K562 (cell line): Measurements from ENCODE around the gene TUT7. TPM values are rescaled to one million over a fixed set of nuclear protein-coding genes. Genes with fewer than 3 reads are reported as not detected.

ENCODE experiments used
- ATAC-seq: fragments of 200-7000 bp; cut with Tn5 transposase; 3 replicates; pipeline ENCODE4 v1.9.1; 2020; ENCODE audit warnings: moderate library complexity
- BruUV-seq: library from RNA; stranded (reverse); fragments of 400-500 nt; replicated peaks from 2 replicates; lab custom pipeline; 2021; lab: Mats Ljungman, UMichigan
- CTCF ChIA-PET: fragments of 300-600 bp; formaldehyde crosslinking; extraction: SDS; loops from one replicate; lab custom pipeline; 2021; ENCODE audit warnings: low intra/inter-chr PET ratio; lab: Yijun Ruan, JAX
- POLR2A ChIA-PET: fragments of 300-600, 350-650 bp; sonication (Branson Sonifier 250); formaldehyde crosslinking; extraction: SDS; loops from one replicate; lab custom pipeline; 2021; ENCODE audit warnings: antibody characterized with exemption, inconsistent platforms; lab: Yijun Ruan, JAX
- DNase-seq, 4 experiments: peaks; one replicate each; pipeline versions ENCODE4 v3.0.0 to v3.0.0-alpha.2; 2011 to 2018; ENCODE audit warnings: low spot score in 3 of 4, mixed read lengths in 3 of 4; ENCODE audit errors: extremely low read depth in 1 of 4
- FAIRE-seq: peaks from 2 replicates; lab custom pipeline; 2011; peaks lifted over from hg19 to GRCh38; lab: Jason Lieb, UNC
- H2AFZ ChIP-seq: 2 replicates; pipeline ENCODE4 v1.6.0; 2011; ENCODE audit warnings: low read depth, low read length, control low read depth, inconsistent platforms
- H3K27ac ChIP-seq: fragments of 200-600 bp; 3 replicates; pipeline ENCODE4 v1.8.0; 2011; ENCODE audit warnings: low read depth, mild to moderate bottlenecking, control low read depth, inconsistent platforms, low read length, moderate library complexity, mixed read lengths; ENCODE audit errors: extremely low read depth
- H3K27me3 ChIP-seq, 2 experiments: fragments of 300-600 bp in 1 of 2; 2 replicates in 1 of 2; 3 replicates in 1 of 2; pipeline versions ENCODE4 v1.6.0 to v1.8.0; 2011; ENCODE audit warnings: inconsistent platforms in 2 of 2, low read length in 2 of 2, mild to moderate bottlenecking in 1 of 2, mixed read lengths in 1 of 2, moderate library complexity in 1 of 2; ENCODE audit not compliant: control insufficient read depth in 2 of 2, insufficient read depth in 2 of 2
- H3K36me3 ChIP-seq: fragments of 300-600 bp; 3 replicates; pipeline ENCODE4 v1.8.0; 2011; ENCODE audit warnings: mild to moderate bottlenecking, low read length, inconsistent platforms; ENCODE audit not compliant: control insufficient read depth, insufficient read depth
- H3K4me1 ChIP-seq, 2 experiments: fragments of 200-600 bp in 1 of 2; replicated peaks in 1 of 2; 2 replicates in 1 of 2; 3 replicates in 1 of 2; pipeline versions ENCODE4 v1.5.1 to v1.8.0; 2011; ENCODE audit warnings: inconsistent platforms in 2 of 2, low read length in 2 of 2, mild to moderate bottlenecking in 1 of 2, mixed read lengths in 1 of 2, moderate library complexity in 1 of 2; ENCODE audit not compliant: control insufficient read depth in 2 of 2, insufficient read depth in 2 of 2
- H3K4me2 ChIP-seq: 2 replicates; pipeline ENCODE4 v1.6.1; 2011; ENCODE audit warnings: low read length, control low read depth, inconsistent platforms, mixed read lengths; ENCODE audit not compliant: insufficient read depth
- H3K4me3 ChIP-seq: fragments of 200-600 bp; sonication (generic), shearing (Covaris generic); 2 replicates; pipeline ENCODE4 v1.5.1; 2016; ENCODE audit warnings: control low read depth, inconsistent platforms
- H3K79me2 ChIP-seq: fragments of 200-600 bp; 3 replicates; pipeline ENCODE4 v1.8.0; 2011; ENCODE audit warnings: low read length, inconsistent platforms; ENCODE audit not compliant: control insufficient read depth, insufficient read depth
- H3K9ac ChIP-seq, 2 experiments: 2 replicates each; pipeline versions ENCODE4 v1.6.0 to v1.6.1; 2011; ENCODE audit warnings: low read depth in 2 of 2, low read length in 2 of 2, control low read depth in 1 of 2, inconsistent platforms in 1 of 2, mild to moderate bottlenecking in 1 of 2, mixed read lengths in 1 of 2; ENCODE audit not compliant: insufficient read depth in 1 of 2
- H3K9me1 ChIP-seq: one replicate; pipeline ENCODE4 v1.6.0; 2011; ENCODE audit warnings: inconsistent platforms, mild to moderate bottlenecking, low read length, moderate library complexity; ENCODE audit not compliant: control insufficient read depth, insufficient read depth
- H3K9me3 ChIP-seq: replicated peaks from 2 replicates; pipeline ENCODE4 v1.5.1; 2011; ENCODE audit warnings: low read depth, low read length, inconsistent platforms; ENCODE audit not compliant: control insufficient read depth, insufficient read depth
- H4K20me1 ChIP-seq: replicated peaks from 2 replicates; pipeline ENCODE4 v1.6.1; 2011; ENCODE audit warnings: low read length, inconsistent platforms, mixed read lengths; ENCODE audit not compliant: control insufficient read depth, insufficient read depth
- ERF ChIP-seq: fragments of 450-650 bp; formaldehyde crosslinking; IDR thresholded peaks from 2 replicates; pipeline ENCODE4 v1.4.0; 2020; ENCODE audit warnings: mild to moderate bottlenecking, mixed read lengths
- LARP7 ChIP-seq: fragments of 450-650 bp; IDR thresholded peaks from 2 replicates; pipeline ENCODE4 v1.6.1; 2016
- MTF1 ChIP-seq: fragments of 250-450 bp; sonication (Bioruptor Pico); IDR thresholded peaks from 2 replicates; pipeline ENCODE4 v1.9.0; 2021; ENCODE audit warnings: moderate library complexity, mild to moderate bottlenecking, inconsistent platforms, borderline replicate concordance
- ZNF143 ChIP-seq: sonication (generic); formaldehyde crosslinking; IDR thresholded peaks from 2 replicates; pipeline ENCODE4 v1.9.0; 2022; ENCODE audit warnings: mild to moderate bottlenecking, missing genetic modification reagents
- ZNF57 ChIP-seq: fragments of 450-650 bp; formaldehyde crosslinking; IDR thresholded peaks from 2 replicates; pipeline ENCODE4 v1.4.0; 2020; ENCODE audit warnings: mild to moderate bottlenecking, moderate library complexity
- ZNF699 ChIP-seq: fragments of 250-450 bp; sonication (Bioruptor Pico); IDR thresholded peaks from 2 replicates; pipeline ENCODE4 v1.8.0; 2021; ENCODE audit warnings: mild to moderate bottlenecking, moderate library complexity; ENCODE audit not compliant: insufficient replicate concordance
- WGBS: fragments of 100-300 bp; shearing (Covaris generic); methylation state at CpG from one replicate; pipeline ENCODE4 v1.1.6; 2016; ENCODE audit warnings: low coverage, mixed read lengths; ENCODE audit not compliant: insufficient coverage; ENCODE audit errors: missing lambda C conversion rate; 5-methylcytosine and 5-hydroxymethylcytosine counted together
- in situ Hi-C: fragments of 300-500 bp; cut with MboI; formaldehyde crosslinking; loops from 4 replicates; pipeline ENCODE4 v1.15.0; 2018; ENCODE audit warnings: inconsistent platforms, mixed read lengths
- intact Hi-C: fragments of 100-400 bp; cut with micrococcal nuclease; formaldehyde crosslinking; loops from 2 replicates; pipeline ENCODE4 v1.14.2; 2022
- polyA plus RNA-seq, 8 experiments: library from polyadenylated mRNA; depleted of rRNA in 4 of 8; stranded (reverse) in 5 of 8; unstranded in 3 of 8; fragments of >200 nt; fragmentation: Nextera tagmentation in 2 of 8; fragmentation: Illumina TruSeq in 1 of 8; extraction: Ambion mirVana in 2 of 8; extraction: Trizol in 1 of 8; gene quantifications; 2 replicates each; pipeline versions ENCODE4 v1.2.1 to v1.2.3, GENCODE V29; 2011 to 2014; ENCODE audit warnings: inconsistent platforms in 1 of 8, missing spikeins in 1 of 8
- total RNA-seq, 7 experiments: library from RNA; depleted of rRNA in 6 of 7; stranded (reverse); fragments of >200 nt in 6 of 7; fragmentation: Illumina TruSeq in 2 of 7; extraction: Trizol in 2 of 7; gene quantifications; 2 replicates each; pipeline versions ENCODE4 v1.2.1 to v1.2.3, GENCODE V29; 2011 to 2021; ENCODE audit warnings: low replicate concordance in 1 of 7
- TF ChIP-seq, protein P1 (sequence below): sonication (generic); formaldehyde crosslinking; IDR thresholded peaks from 2 replicates; pipeline ENCODE4 v1.8.0; 2022; ENCODE audit warnings: mild to moderate bottlenecking, missing genetic modification reagents
- TF ChIP-seq, protein P2 (sequence below), 2 experiments: fragments of 450-650 bp; IDR thresholded peaks; 2 replicates each; pipeline ENCODE4 v1.6.1; 2016; ENCODE audit warnings: mild to moderate bottlenecking in 2 of 2, borderline replicate concordance in 1 of 2, low read depth in 1 of 2, moderate library complexity in 1 of 2

The TUT7 gene
- total and polyA plus RNA-seq, 9 of the 15 experiments (the other 6 are each of a cell fraction or from before 2014, with no cell fraction given): 5.9 to 26.9 (median 15.2) TPM

- in situ Hi-C loops: no loop called here
- ChIA-PET CTCF (no interaction called here), POLR2A (interaction anchor here (0.6 kb wide), 1 partner anchor 11 kb away, joined by 3 read pairs; no protein-coding TSS in a partner anchor)
- H3K9ac ChIP-seq: no peak overlapping the region
- intact Hi-C loops: no loop called here
- FAIRE-seq: no peak
- BruUV-seq: no TSS peak
- no peak overlapping the region for H3K27ac ChIP-seq
- no peaks in the 10 kb centered on the region for H3K4me1 ChIP-seq
- H3K4me2 ChIP-seq: no peak overlapping the region
- no peak for ATAC-seq
- no peak overlapping the region for H2AFZ ChIP-seq
- WGBS: 90% methylated on average over 5 of the region's 5 CpGs
- H3K27me3 ChIP-seq: no peaks in the 10 kb centered on the region
- H3K4me3 ChIP-seq: no peak overlapping the region
- DNase-seq: no peak
- H3K36me3 ChIP-seq: peaks cover 47% of the 10 kb centered on the region
- H3K9me3 ChIP-seq: no peaks in the 10 kb centered on the region
- no peaks in the 10 kb centered on the region for H3K9me1 ChIP-seq
- no peaks in the 10 kb centered on the region for H4K20me1 ChIP-seq
- no peaks in the 10 kb centered on the region for H3K79me2 ChIP-seq
- TF ChIP-seq ZNF143 (CRISPR knock-in tag) (no peak), MTF1 (CRISPR knock-in tag) (no peak), ZNF57 (CRISPR knock-in tag) (no peak), LARP7 (no peak), ERF (CRISPR knock-in tag) (no peak), ZNF699 (CRISPR knock-in tag) (no peak)
- TF ChIP-seq, protein P1, sequence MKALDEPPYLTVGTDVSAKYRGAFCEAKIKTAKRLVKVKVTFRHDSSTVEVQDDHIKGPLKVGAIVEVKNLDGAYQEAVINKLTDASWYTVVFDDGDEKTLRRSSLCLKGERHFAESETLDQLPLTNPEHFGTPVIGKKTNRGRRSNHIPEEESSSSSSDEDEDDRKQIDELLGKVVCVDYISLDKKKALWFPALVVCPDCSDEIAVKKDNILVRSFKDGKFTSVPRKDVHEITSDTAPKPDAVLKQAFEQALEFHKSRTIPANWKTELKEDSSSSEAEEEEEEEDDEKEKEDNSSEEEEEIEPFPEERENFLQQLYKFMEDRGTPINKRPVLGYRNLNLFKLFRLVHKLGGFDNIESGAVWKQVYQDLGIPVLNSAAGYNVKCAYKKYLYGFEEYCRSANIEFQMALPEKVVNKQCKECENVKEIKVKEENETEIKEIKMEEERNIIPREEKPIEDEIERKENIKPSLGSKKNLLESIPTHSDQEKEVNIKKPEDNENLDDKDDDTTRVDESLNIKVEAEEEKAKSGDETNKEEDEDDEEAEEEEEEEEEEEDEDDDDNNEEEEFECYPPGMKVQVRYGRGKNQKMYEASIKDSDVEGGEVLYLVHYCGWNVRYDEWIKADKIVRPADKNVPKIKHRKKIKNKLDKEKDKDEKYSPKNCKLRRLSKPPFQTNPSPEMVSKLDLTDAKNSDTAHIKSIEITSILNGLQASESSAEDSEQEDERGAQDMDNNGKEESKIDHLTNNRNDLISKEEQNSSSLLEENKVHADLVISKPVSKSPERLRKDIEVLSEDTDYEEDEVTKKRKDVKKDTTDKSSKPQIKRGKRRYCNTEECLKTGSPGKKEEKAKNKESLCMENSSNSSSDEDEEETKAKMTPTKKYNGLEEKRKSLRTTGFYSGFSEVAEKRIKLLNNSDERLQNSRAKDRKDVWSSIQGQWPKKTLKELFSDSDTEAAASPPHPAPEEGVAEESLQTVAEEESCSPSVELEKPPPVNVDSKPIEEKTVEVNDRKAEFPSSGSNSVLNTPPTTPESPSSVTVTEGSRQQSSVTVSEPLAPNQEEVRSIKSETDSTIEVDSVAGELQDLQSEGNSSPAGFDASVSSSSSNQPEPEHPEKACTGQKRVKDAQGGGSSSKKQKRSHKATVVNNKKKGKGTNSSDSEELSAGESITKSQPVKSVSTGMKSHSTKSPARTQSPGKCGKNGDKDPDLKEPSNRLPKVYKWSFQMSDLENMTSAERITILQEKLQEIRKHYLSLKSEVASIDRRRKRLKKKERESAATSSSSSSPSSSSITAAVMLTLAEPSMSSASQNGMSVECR (CRISPR knock-in tag): no peak
- TF ChIP-seq, protein P2, sequence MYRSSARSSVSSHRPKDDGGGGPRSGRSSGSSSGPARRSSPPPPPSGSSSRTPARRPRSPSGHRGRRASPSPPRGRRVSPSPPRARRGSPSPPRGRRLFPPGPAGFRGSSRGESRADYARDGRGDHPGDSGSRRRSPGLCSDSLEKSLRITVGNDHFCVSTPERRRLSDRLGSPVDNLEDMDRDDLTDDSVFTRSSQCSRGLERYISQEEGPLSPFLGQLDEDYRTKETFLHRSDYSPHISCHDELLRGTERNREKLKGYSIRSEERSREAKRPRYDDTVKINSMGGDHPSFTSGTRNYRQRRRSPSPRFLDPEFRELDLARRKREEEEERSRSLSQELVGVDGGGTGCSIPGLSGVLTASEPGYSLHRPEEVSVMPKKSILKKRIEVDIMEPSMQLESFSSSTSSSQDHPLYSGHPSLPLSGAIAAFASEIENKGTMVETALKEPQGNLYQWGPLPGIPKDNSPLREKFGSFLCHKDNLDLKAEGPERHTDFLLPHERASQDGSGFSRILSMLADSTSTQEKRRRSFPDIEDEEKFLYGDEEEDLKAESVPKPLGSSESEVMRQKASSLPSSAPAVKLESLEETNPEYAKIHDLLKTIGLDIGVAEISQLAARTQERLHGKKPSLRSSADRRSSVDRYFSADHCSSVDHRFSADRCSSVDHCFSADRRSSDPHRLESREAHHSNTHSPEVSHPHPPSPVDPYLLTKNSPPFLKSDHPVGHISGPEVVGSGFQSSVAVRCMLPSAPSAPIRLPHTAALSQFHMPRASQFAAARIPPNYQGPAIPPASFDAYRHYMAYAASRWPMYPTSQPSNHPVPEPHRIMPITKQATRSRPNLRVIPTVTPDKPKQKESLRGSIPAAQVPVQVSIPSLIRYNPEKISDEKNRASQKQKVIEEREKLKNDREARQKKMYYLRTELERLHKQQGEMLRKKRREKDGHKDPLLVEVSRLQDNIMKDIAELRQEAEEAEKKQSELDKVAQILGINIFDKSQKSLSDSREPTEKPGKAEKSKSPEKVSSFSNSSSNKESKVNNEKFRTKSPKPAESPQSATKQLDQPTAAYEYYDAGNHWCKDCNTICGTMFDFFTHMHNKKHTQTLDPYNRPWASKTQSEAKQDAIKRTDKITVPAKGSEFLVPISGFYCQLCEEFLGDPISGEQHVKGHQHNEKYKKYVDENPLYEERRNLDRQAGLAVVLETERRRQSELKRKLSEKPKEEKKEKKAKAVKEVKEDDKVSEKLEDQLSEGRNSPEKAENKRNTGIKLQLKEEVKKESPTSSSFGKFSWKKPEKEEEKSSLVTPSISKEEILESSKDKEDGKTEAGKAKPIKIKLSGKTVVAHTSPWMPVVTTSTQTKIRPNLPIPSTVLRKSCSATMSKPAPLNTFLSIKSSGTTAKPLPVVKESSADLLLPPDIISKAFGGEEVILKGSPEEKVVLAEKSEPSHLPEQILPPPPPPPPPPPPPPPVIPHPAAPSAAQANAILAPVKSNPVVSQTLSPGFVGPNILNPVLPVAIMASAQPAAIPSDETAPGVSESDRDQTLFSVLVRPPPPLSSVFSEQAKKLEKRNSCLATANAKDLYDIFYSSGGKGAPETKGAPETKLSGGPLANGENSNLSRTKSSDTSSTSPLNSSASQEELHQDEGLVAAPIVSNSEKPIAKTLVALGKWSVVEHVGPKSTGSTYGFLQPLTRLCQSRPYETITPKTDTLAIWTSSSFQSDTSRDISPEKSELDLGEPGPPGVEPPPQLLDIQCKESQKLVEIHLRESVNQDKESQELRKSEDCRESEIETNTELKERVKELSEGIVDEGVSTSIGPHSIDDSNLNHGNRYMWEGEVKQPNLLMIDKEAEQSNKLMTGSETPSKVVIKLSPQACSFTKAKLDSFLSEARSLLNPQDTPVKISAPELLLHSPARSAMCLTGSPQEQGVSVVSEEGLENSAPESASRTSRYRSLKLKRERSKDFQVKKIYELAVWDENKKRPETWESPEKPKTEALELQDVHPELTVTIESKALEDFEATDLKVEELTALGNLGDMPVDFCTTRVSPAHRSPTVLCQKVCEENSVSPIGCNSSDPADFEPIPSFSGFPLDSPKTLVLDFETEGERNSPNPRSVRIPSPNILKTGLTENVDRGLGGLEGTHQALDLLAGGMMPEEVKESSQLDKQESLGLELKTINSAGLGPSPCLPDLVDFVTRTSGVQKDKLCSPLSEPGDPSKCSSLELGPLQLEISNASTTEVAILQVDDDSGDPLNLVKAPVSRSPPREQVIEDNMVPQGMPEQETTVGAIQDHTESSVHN (IDR thresholded peaks at IDR 0.05; ENCODE audit: borderline replicate concordance in 1 of 2, low read depth in 1 of 2): no peak
These were observed 24.0 kb downstream of the TUT7 start for GRCh38 chr9:86330186-86330585.
